AG04450 (cell line): ENCODE measurements around the gene RPP25. TPM values are rescaled to one million over a fixed set of nuclear protein-coding genes. Genes with fewer than 3 reads are reported as not detected.
A peak's percentile ranks its signal among the peaks of the same experiment; 100 is the strongest.

Experiments used
- CTCF ChIA-PET: fragments of 300-600, 350-600 bp; formaldehyde crosslinking; extraction: SDS; loops from one replicate; lab custom pipeline; 2022; ENCODE audit warnings: antibody characterized with exemption, inconsistent platforms; lab: Charles Lee
- POLR2A ChIA-PET: fragments of 350-600 bp; formaldehyde crosslinking; extraction: SDS; loops from one replicate; lab custom pipeline; 2021; ENCODE audit warnings: antibody characterized with exemption, inconsistent platforms; lab: Yijun Ruan, JAX
- DNase-seq: peaks from one replicate; pipeline ENCODE4 v3.0.0-alpha.2; 2011; ENCODE audit warnings: low read depth, low spot score
- H3K27ac ChIP-seq: one replicate; pipeline ENCODE4 v1.5.1; 2012; ENCODE audit warnings: low read depth, low read length, control low read depth
- H3K27me3 ChIP-seq: one replicate; pipeline ENCODE4 v1.6.0; 2012; ENCODE audit warnings: low read length; ENCODE audit not compliant: control insufficient read depth, insufficient read depth
- H3K4me3 ChIP-seq: 2 replicates; pipeline ENCODE4 v1.5.1; 2011; ENCODE audit warnings: mild to moderate bottlenecking, low read depth, low read length, control low read depth
- H3K9me3 ChIP-seq: 2 replicates; pipeline ENCODE4 v1.5.1; 2012; ENCODE audit warnings: low read length; ENCODE audit not compliant: control insufficient read depth, insufficient read depth
- polyA plus RNA-seq: library from polyadenylated mRNA; depleted of rRNA; stranded (reverse); fragments of >200 nt; gene quantifications from 2 replicates; pipeline ENCODE4 v1.2.3, GENCODE V29; 2011
- TF ChIP-seq, protein P1 (sequence below): IDR thresholded peaks from 2 replicates; pipeline ENCODE4 v1.5.1; 2011; ENCODE audit warnings: low read depth, low read length, control low read depth, inconsistent platforms

RPP25 gene
- polyA plus RNA-seq, 1 experiment: 0.25 TPM

DNA sequence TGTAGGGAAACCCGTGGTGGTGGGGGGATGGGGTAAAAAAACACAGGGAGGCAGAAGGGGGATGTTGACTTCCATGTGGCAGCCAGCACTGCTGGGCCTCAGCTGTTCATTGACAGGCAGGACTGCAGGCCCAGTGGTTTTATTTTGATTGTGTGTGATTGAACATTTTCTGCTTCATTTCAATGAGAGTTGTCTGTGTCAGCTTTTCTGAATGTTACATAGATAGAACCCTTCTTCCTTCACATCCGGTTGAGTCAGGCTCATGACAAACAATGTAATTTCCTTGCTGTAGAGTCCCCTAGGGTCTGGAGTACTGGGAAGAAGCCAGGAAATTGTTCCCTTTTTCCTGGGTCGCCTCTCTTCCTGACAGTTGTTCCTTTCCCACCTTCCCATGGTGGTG, 8.2 kb upstream of the RPP25 start:
- TF ChIP-seq, protein P1, sequence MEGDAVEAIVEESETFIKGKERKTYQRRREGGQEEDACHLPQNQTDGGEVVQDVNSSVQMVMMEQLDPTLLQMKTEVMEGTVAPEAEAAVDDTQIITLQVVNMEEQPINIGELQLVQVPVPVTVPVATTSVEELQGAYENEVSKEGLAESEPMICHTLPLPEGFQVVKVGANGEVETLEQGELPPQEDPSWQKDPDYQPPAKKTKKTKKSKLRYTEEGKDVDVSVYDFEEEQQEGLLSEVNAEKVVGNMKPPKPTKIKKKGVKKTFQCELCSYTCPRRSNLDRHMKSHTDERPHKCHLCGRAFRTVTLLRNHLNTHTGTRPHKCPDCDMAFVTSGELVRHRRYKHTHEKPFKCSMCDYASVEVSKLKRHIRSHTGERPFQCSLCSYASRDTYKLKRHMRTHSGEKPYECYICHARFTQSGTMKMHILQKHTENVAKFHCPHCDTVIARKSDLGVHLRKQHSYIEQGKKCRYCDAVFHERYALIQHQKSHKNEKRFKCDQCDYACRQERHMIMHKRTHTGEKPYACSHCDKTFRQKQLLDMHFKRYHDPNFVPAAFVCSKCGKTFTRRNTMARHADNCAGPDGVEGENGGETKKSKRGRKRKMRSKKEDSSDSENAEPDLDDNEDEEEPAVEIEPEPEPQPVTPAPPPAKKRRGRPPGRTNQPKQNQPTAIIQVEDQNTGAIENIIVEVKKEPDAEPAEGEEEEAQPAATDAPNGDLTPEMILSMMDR: no peak
- Histone ChIP-seq H3K4me3 (no peak overlapping the region), H3K27me3 (peaks cover 14% of the 10 kb centered on the region), H3K27ac (no peak overlapping the region), H3K9me3 (no peaks in the 10 kb centered on the region)
- ChIA-PET POLR2A (interaction anchor here (0.5 kb wide), 1 partner anchor 1010 kb away, joined by 3 read pairs; no protein-coding TSS in a partner anchor), CTCF (interaction anchor here (1.3 to 1.7 kb wide), 2 partner anchors 10 to 63 kb away, joined by 4 to 5 read pairs; no protein-coding TSS in a partner anchor)
- no peak for DNase-seq

GRCh38 chr15:74963213-74963612, 6.6 kb upstream of the RPP25 start:
- POLR2A ChIA-PET: no interaction called here
- peaks cover 4% of the 10 kb centered on the region; the same call in 1 of the 2 replicates for H3K9me3 ChIP-seq
- no peak overlapping the region for H3K4me3 ChIP-seq
- H3K27me3 ChIP-seq: peaks cover 29% of the 10 kb centered on the region
- CTCF ChIA-PET: no interaction called here
- DNase-seq: no peak
- TF ChIP-seq, protein P1: no peak
- no peak overlapping the region for H3K27ac ChIP-seq

DNA sequence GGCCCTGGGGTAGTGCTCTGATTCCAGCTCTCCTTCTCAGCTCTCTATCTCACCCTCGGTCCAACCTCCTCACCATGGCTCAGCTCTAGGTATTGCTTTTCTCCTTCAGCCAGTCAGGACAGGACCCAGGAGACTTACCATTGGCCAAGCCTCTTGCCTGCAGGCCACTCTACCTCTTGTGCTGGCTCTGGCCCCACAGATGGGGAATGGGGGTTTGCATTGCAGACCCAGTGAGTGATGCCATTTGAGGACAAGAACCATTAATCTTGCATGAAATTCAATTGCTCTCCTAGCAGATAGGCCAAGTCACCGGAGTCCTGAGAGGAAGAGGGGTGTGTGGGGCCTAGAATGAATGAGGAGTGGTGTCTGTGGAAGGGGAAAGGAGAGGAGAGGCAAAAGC, 6.1 kb upstream of the RPP25 start:
- no peak for DNase-seq
- H3K4me3 ChIP-seq: no peak overlapping the region
- POLR2A ChIA-PET: no interaction called here
- CTCF ChIA-PET: no interaction called here
- peaks cover 35% of the 10 kb centered on the region for H3K27me3 ChIP-seq
- TF ChIP-seq, protein P1: no peak
- peaks cover 4% of the 10 kb centered on the region; the same call in 1 of the 2 replicates for H3K9me3 ChIP-seq
- H3K27ac ChIP-seq: no peak overlapping the region

- ChIA-PET POLR2A (interaction anchor here (0.6 kb wide), 1 partner anchor 13 kb away, joined by 4 read pairs; no protein-coding TSS in a partner anchor), CTCF (interaction anchor here (0.8 to 1.6 kb wide), 2 partner anchors 12 to 330 kb away, joined by 3 read pairs; no protein-coding TSS in a partner anchor)
These were observed 5.6 kb upstream of the RPP25 start for GRCh38 chr15:74962219-74962618.

DNA sequence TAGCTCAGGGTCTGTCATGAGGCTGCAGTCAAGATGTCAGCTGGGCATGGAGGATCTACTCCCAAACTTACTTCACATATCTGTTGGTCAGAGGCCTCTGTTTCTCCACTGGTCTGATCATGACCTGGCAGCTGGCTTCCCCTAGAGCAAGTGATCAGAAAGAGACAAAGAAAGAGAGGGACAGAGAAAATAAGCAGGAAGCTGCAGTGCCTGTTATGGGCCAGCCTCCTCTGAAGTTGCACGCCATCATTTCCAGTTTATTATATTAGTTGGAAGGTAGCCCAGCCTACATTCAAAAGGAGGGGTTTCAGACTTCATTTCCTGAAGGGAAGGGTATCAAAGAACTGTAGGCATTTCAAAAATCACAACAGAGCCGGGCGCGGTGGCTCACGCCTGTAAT, 5.0 kb upstream of the RPP25 start:
- TF ChIP-seq, protein P1: no peak
- Histone ChIP-seq H3K27me3 (peaks cover 42% of the 10 kb centered on the region), H3K9me3 (peaks cover 4% of the 10 kb centered on the region; the same call in 1 of the 2 replicates), H3K4me3 (no peak overlapping the region), H3K27ac (peak overlapping the region; percentile 39)
- DNase-seq: no peak
- ChIA-PET POLR2A (interaction anchor here (0.6 kb wide), 1 partner anchor 14 kb away, joined by 4 read pairs; no protein-coding TSS in a partner anchor), CTCF (interaction anchor here (0.5 to 1.6 kb wide), 3 partner anchors 11 to 329 kb away, joined by 3 to 6 read pairs (median 3); no protein-coding TSS in a partner anchor)

More at GRCh38 chr15:74962219-74962618, 5.6 kb upstream of the RPP25 start:
- Histone ChIP-seq H3K27ac (no peak overlapping the region), H3K4me3 (no peak overlapping the region), H3K9me3 (peaks cover 4% of the 10 kb centered on the region; the same call in 1 of the 2 replicates), H3K27me3 (peaks cover 39% of the 10 kb centered on the region)
- TF ChIP-seq, protein P1: no peak
- no peak for DNase-seq
